Germinal center (tissue), 1 donor: ENCODE measurements around the gene CYFIP2.
"Not testable (repeated sequence)": the region's sequence is repeated elsewhere in the genome, so short reads cannot be mapped to it uniquely, and the experiment has no call there.

Experiments used
- DNase-seq: peaks from one replicate; pipeline ENCODE4 v3.0.0; 2012; ENCODE audit warnings: mixed read lengths, low spot score

Gene CYFIP2

DNA sequence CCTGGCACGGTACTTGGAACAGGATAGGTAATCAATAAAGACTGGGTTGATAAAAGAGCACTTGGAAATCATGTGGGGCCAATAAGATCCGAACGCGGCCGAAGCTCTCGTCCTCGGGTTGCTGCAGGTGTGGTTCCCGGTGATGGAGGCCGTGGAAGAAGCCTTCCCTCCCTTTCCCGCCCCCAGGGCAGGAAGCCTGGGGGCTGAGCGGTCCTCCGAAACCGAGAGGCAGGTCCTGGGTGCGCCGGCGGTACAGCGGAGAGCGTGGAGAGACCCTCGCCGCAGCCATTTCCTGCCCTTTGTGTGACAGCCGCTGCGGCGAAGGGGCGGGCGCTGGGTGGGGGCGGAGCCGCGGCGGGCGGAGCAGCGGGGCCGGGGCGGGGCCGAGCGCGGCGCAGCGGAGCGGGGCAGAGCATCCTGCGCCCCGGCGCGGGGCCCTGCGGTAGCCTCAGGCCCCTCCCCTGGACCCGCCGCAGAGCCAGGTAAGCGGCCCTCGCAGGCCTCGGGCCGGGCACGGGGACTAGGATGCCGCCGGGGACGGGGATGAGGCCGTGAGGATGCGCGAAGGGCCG is at the start of gene CYFIP2:
TSS of gene CYFIP2 (plus strand) at position 410 of the 572 bp plus-strand sequence. CDS start 19,239 bp downstream, outside the sequence.
- peak; percentile 93 for DNase-seq

DNA sequence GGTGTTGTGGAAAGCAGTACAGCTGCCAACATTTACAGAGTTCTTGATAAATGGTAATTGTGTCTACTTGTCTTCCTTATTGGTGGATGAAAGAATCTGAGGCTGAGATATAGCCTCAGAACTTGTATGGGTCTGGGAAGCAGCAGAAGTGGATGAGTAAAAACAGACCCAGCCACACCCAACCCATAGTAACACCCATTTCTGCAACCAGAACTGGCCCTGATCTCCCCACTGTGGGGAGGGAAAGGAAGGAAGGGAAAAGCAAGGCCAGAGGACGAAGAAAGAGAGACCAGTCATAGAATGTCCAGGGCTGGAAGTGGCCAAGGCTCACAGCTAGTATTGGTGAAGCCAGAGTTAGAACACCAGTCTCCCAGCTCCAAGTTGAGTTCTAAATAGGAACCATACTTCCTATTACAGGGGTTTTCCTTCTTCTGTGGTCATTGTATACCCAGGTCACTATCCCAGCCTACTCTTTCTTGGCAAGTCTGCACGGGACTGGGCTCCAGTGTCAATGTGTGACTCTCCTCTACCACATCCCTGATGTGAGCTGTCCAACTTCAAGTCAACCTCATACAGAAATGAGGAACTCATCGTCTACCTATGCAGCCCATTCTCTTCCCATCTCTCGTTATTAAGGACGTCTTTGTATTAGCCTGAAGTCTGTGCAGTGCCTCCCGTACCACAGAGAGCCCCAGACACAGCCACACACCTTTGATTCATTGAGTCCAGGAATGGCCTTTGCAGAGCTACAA is 49.4 kb upstream of the CYFIP2 start:
- no peak for DNase-seq

- DNase-seq = no peak
These were observed 48.5 kb upstream of the CYFIP2 start for GRCh38 chr5:157217289-157218024.

DNA sequence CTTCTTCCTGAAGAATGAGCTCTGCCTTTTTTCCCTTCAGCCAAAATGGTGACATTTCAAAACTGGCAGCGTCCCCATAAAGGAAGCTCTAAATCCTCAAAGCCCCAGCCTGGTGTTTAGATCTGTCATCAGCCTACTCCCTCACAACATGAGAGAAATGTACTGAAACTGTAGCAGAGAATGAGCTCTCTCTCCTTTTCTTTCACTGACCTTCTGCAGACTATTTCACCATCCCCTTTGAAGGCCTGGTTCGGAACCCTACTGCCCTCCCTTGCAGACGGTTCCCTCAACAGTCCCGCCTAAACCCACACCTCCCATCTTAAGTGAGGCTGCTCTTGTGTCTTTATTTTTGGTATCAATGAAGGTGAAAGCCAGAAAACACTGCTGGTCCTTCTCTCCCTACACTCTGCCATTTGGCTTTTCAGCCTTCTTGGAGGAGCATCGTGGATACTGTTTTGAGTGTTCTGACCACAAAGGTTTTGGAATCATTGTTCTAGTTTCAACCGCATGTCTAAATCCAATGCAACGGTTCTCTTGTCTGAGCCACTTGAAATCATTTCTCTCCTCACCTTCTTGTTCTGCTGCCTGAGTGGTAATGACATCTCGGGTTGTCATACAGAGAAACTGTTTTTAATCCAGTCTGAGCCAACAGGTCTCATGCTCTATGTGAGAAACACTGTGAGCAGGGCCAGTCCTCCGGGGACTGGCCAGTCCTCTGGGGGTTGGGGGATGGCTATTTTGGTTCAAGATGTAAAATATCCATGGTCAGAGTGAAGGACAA is 46.2 kb upstream of the CYFIP2 start:
- DNase-seq = no peak

DNA sequence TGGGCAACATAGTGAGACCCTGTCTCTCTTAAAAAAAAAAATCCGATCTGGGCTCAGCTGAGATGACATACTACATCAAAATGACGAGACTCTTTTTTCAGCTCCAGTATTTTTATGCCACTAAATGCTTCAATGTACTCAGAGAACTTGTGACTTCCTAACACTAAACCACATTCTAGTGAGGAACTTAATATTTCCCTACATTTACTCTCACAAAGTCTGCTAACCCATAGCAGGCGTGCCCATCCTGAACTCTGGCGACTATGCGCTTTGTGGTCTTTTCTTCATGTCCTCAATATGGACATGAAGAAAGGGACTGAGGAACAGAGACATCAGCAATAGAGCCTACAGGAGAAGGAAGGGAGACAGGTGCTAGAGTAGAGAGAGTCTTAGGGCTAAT is 44.0 kb upstream of the CYFIP2 start:
- no peak for DNase-seq

- no peak for DNase-seq
These were observed 43.3 kb upstream of the CYFIP2 start for GRCh38 chr5:157222506-157223230.

DNA sequence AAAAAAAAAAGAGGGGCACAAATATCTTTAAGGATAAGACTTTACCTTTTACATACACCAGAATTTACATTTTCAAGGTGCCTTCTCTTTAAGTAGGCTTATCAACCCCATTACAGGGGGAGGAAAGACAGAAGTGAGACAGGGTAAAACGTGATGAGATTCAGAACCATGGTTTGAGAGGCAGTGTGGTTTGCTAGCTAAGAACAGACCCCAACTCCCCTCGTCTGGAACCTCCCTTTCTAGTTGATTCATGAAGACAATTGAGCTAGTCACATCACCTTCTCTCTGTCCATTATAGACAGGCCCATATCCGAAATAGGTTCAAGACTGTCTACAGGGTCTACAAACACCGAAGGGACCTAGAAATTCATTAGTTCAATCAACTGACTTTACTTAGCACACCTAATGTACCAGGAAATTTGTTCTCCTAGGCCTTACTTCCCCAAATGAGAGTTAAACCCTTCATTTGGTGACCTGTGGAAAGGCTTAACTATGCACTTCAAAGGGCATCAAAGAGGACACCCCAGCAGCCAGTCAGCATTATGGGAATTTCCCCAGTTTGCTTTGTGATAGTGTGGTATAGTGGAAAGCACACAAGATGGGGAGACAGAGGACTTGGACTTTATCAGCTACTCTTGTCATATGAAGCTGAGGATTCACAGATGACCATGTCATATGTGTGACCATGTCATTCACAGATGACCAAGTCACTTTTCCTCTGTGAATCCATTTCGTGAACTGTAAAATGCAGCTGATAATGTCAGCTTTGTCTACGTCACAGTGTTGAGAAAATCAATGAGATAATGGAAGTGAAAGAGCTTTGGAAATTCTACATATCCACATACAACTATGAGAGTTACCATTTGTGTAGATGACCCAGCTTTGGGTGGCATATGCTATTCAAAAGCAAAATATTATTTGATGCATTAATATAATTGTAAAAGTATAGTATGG is 40.2 kb upstream of the CYFIP2 start:
- no peak for DNase-seq

DNA sequence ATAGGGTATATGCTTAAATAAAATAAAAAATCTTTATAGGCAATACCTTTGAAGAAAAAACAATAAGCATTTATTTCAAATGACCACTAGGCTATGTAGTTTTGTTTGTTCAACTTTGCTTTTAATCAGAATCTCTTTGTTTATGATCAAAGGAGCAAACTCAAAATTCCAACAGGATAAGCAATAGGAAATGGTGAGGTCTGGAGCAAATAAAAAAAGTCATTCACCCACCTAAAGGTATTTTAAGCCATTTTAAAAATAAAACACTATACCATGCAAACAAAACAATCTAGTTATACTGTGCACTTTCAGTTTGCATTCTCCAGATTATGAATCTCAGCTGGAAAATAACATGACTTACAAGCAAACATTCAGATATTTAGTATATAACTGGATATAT is 35.3 kb upstream of the CYFIP2 start:
- no peak for DNase-seq

- no peak for DNase-seq
These were observed 33.2 kb upstream of the CYFIP2 start for GRCh38 chr5:157232706-157233105.

GRCh38 chr5:157233515-157233914 is 32.4 kb upstream of the CYFIP2 start:
- DNase-seq = no peak

- DNase-seq = no peak
These were observed 29.5 kb upstream of the CYFIP2 start for GRCh38 chr5:157236423-157236822.

DNA sequence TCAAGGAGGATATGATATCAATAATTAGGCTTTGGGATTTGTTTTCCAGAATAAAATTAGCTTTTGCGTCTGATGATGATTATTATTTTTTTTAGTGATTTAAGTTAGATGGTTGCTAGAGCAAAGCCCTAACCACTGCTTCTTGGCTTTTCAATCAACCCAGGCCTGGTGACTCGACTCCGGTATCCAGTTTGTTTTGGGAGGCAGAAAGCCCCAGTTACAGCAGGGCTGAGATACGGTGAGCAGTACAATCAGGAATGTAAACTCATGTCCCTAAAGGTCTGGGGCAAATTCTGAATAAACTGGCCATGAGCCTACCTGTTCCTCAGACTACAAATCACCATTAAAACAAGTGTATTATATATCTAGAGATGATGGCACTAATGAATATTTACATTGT is 24.4 kb upstream of the CYFIP2 start:
- DNase-seq = no peak

DNA sequence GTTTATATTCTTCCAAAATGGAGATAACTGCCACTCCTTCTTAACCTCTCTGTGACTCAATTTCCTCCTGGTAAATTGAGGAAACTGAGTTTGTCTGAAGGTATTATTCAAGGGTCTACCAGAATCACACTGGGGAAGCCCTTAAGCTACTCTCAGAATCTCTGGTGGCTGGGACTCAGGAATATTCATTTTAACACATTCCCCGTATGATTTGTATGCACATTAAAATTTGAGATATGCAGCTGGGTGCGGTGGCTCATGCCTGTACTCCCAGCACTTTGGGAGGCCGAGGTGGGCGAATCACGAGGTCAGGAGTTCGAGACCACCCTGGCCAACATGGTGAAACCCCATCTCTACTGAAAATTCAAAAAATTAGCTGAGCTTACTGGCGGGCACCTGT is 21.2 kb upstream of the CYFIP2 start:
- not testable (repeated sequence) for DNase-seq

DNA sequence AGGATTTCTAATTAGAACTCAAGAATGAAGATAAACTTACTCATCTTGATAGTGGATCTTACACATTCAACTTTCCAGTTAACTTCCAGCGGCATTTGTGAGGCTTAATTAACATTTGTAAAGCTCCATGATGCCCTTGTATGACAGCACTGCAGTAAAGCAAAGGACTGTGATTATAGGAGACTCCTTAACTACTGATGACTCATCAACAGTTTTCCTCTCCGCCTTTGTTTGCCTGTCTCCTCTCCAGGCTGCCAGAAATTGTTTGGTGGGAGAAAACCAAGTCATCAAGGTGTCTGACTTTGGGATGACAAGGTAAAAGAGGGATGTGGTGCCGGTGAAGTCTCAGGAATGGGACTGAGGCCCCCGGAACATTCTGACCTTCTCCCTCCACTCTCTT is 20.4 kb upstream of the CYFIP2 start:
- DNase-seq = no peak

DNA sequence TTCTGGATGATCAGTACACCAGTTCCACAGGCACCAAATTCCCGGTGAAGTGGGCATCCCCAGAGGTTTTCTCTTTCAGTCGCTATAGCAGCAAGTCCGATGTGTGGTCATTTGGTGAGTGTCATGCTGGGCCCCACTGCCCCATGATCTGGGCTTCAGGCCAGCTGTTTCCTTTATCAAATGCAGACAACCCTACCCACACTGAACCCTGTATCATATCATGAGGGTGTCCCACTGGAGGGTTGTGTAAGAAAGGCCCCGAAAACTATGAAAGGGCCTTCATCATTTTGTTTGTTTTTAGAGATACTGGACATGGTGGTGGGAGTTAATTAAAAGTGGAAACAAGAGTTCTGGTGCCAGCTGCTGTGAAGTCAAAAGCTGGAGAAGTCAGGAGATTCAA is 20.0 kb upstream of the CYFIP2 start:
- no peak for DNase-seq

GRCh38 chr5:157247267-157247666 is 18.7 kb upstream of the CYFIP2 start:
- DNase-seq = no peak

DNA sequence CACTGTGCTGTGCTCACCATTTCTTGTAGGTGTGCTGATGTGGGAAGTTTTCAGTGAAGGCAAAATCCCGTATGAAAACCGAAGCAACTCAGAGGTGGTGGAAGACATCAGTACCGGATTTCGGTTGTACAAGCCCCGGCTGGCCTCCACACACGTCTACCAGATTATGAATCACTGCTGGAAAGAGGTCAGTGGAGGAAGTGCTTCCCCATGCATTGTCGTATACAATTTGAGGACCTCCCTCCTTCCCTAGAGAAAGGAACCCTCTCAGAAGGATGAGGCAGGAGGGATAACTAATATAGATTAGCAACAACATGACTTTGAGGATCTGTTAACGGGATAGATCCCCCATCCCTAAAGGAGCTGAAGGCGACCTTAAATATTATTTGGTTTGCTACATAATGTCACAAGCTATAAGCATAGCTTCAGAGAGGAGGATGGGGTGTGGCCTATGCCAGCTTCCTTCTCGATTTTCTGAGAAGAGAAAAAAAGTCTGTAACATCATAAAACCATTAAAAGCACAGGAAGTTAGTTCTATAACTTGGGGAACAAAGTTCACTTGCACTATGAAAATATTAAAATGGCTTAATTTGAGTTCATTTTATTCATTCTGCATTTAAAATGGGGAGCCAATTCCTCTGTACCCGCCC is 17.0 kb upstream of the CYFIP2 start:
- no peak for DNase-seq

GRCh38 chr5:157252711-157253465 is 13.0 kb upstream of the CYFIP2 start:
- peak; percentile 16 for DNase-seq

DNA sequence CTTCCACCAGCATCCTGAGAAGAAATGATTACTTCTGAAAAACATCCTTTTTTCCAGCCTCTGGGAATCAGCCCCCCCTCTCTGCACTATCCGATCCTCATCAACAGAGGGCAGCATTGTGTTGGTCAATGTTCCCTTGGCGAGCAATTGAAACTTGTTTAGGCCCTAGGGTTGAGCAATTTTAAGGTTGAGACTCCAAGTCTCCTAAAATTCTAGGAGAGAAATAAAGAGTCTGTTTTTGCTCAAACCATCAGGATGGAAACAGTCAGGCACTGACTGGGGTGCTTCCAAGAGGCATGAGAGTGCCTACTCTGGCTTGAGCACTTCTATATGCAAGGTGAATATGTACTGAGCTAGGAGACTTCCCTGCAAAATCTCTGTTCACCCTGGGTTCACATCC is 12.4 kb upstream of the CYFIP2 start:
- DNase-seq = peak; percentile 76
